ENCODE results near the gene MLC1.

- TF ChIP-seq CTCF (IDR thresholded peaks at IDR 0.05; ENCODE audit: insufficient read depth, low read depth, low read length) (no peak), EZH2 (IDR thresholded peaks at IDR 0.05; ENCODE audit: insufficient read depth, low read length) (no peak)
Measured at GRCh38 chr22:50018608-50019285, 66.5 kb downstream of the MLC1 start.
